NCI-H1436 (cell line): ENCODE data around the gene CCDC158.
"Not testable (repeated sequence)": the region's sequence is repeated elsewhere in the genome, so short reads cannot be mapped to it uniquely, and the experiment has no call there.

Source experiments
- DNase-seq: peaks from one replicate; lab custom pipeline; 2025; lab: John Stamatoyannopoulos, UW

The CCDC158 gene

DNA sequence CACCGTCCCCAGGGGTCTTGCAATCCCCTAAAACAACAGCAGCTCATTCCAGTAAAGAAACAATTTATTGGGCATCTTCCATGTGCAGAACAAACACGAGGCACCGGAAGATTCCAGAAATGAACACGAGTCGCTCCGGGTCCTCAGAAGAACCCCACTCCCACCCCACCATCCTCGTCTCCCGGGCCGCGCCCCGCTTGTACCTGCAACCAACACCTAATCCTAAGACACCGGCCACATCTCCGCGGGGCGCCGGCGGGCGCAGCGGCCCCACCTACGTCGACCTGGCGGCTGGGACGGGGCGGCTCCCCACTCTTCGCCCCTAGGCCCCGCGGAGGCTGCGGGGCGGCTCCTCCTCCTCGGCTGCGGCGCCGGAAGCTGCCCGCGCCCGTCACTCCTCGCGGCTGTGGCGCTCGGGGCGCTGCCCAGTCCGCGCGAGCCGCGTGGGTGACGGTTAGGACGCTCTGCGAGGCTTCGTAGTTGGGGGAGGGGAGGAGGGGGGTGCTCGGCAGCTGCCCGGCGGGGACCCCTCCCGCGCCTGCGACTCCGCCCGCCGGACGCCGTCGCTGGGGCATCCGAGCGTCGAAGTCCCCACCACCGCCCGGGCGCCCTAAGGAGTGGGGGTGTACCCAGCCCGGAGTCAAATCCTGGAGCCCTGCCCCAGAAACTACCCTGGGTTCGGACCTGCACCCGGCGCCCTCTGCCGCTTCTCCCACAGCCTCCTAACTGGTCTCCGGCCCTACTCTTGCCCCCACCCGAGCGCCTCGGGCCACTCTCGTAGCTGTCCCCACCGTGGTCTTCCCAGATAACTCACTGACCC, at the start of gene CCDC158:
Gene CCDC158 (minus strand): TSS at position 380 of the 820 bp plus-strand sequence. CDS start 17,934 bp downstream, outside the sequence.
- DNase-seq, result no peak

GRCh38 chr4:76470532-76470931, 49.6 kb upstream of the CCDC158 start:
- DNase-seq, result no peak

DNA sequence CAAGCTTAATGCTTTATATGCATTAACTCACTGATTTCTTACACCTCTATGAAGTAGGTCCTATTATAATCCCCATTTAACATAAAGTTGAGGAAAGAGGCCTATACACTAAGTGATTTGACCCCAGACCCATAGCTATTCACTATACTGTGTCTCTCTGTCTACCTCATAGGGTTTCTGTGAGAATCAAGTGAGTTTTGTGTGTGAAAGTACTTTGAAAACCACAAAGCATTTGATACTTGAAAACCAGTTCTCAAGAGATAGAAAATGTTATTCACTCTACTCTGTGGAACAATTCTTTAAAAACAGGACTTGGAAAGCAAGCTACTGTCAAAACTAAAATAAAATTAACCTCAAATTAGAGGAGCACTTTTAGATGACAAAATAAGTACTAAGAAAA, 49.1 kb upstream of the CCDC158 start:
- DNase-seq, result no peak

- no peak for DNase-seq
These were observed 42.6 kb upstream of the CCDC158 start for GRCh38 chr4:76463568-76463967.

- DNase-seq, result no peak
These were observed 38.4 kb upstream of the CCDC158 start for GRCh38 chr4:76459291-76459723.

DNA sequence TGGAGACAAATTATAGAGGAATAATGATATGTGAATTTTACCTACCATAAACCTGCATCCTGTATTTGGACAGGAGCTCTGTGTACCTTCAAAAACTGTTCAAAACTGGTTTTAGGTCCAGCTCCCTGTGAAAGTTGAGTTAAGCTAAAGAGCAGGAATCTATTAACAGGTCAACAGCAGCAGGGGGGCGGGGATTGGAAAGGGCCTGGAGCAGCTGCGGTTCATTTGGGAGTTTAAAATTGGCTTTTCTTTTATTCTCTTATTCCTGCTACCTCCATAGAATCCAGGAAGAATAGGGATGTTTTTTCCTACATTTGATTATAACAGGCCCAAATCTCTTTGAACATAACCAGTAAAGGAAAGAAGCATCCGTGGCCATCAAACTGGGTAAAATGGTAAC, 37.9 kb upstream of the CCDC158 start:
- DNase-seq, result no peak

- no peak for DNase-seq
These were observed 37.4 kb upstream of the CCDC158 start for GRCh38 chr4:76458297-76458696.

GRCh38 chr4:76457885-76458284, 36.9 kb upstream of the CCDC158 start:
- DNase-seq, result no peak

DNA sequence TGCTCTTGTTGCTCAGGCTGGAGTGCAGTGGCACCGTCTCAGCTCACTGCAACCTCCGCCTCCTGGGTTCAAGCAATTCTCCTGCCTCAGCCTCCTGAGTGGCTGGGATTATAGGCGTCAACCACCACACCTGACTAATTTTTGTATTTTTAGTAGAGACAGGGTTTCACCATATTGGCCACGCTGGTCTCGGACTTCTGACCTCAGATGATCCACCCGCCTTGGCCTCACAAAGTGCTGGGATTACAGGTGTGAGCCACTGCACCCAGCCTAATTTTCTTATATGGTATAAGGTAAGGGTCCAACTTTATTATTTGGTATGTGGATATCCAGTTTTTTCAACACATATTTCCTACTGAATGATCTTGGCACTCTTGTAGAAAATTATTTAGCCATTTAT, 33.1 kb upstream of the CCDC158 start:
- DNase-seq, result not testable (repeated sequence)

- DNase-seq, result no peak
These were observed 32.3 kb upstream of the CCDC158 start for GRCh38 chr4:76453232-76453631.

GRCh38 chr4:76449833-76450232, 28.9 kb upstream of the CCDC158 start:
- no peak for DNase-seq

DNA sequence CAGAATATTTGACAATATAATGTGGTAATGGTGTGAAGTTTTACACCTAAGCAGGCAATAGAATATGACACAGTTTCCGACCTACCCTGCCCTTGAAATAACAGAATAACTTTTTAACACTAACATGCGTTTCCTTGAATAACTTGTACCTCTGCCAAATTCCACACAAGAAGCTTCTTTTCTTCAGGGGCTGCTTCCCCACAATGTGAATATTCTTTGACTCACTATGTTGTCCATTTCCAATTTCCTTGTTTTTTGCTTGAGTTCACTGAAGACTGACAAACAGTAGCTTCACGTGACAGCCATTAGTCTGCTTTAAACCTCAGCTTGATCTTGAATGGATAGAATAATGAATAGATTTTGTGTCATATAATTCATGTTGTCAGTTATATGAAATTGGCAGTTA, 28.4 kb upstream of the CCDC158 start:
- DNase-seq, result no peak

- no peak for DNase-seq
These were observed 27.3 kb upstream of the CCDC158 start for GRCh38 chr4:76448211-76448610.

GRCh38 chr4:76447393-76447851, 26.5 kb upstream of the CCDC158 start:
- DNase-seq, result no peak

- no peak for DNase-seq
These were observed 25.0 kb upstream of the CCDC158 start for GRCh38 chr4:76445911-76446310.

DNA sequence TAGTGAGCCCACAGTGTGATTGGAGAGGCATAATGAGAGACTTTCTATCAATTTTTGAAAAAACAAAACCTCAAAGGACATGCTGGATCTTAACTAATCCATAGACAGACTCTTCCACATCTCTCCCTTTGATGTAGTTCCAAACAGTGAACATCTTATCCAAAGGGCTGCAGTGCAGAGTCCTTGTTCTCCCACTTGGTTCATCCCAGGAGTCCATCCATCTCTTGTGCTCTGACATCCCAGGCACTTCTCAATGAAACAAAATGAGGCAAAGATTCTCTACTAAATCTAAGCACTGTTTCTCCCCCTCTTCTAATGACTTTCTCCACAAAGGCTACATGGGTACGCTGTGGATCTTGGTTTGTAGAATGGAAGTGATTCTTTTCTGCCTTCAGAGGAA, 22.4 kb upstream of the CCDC158 start:
- DNase-seq, result no peak

DNA sequence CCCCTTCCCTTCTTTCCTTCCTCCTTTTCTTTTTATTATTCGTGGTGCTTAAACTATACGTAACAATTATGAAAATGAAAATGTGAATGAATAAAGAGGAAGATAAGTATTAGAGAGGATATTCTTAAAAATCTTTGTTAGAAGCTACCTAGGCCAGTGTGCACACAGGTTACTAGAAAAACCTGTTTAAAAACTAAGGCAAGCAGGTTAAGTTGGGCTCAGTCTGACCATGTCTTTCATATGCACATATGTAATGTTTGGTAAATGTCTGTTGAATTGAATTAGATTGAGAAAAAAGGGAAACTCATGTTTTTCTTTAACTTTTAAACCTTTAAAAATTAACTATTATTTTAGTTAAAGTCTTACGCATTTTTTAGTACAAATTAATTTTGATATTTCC, 21.9 kb upstream of the CCDC158 start:
- DNase-seq, result no peak

GRCh38 chr4:76441881-76442280, 20.9 kb upstream of the CCDC158 start:
- DNase-seq, result no peak

DNA sequence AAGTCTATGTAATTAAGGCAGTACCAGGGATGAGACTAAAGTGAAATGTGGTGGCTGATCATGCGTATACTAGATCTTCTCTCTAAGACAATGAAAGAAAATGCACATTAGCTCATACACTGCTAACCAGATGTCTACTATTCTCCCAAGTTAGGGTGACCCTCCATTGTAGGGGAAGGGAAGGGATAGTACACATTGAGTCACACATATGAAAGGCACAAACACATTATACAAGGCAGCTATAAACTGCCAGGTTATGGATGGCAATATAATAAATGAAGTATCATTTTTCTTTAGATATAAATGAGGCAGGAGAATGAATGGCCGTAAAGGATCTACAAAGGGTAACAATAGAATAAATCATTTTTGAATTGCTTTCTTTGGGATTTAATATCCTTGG, 18.6 kb upstream of the CCDC158 start:
- no peak for DNase-seq

DNA sequence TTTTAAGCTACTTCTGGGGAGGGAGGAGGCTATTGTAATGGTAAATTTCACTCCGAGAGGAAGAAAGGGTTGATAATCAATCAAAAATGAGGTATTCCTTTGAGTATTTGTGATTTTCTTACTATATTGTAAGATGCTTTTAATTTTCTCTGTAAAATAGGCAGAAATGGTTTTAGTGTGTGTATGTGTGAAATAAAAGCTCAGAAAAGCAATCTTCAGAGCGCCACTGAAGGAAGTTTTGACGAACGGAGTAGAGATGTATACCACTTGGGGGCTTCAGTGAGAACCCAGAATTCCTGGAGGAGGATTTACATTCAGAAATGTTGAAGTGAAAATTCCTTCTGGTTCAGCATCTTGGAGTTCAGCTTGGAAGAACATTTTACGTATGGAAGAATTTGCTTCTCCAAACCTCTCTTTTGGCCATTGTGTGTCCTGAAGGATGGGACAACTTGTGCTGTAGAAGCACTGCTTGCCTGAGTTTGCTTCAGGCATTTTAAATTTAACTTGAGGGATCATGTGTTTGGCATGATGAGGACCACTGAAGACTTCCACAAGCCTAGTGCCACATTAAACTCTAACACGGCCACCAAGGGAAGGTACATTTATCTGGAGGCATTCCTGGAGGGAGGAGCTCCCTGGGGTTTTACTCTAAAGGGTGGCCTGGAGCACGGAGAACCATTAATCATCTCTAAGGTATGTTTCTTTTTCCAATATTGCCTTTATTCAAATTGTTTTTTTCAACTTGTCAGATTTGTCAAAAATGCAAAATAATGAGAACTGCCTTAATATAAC, 14.8 kb upstream of the CCDC158 start:
- no peak for DNase-seq

DNA sequence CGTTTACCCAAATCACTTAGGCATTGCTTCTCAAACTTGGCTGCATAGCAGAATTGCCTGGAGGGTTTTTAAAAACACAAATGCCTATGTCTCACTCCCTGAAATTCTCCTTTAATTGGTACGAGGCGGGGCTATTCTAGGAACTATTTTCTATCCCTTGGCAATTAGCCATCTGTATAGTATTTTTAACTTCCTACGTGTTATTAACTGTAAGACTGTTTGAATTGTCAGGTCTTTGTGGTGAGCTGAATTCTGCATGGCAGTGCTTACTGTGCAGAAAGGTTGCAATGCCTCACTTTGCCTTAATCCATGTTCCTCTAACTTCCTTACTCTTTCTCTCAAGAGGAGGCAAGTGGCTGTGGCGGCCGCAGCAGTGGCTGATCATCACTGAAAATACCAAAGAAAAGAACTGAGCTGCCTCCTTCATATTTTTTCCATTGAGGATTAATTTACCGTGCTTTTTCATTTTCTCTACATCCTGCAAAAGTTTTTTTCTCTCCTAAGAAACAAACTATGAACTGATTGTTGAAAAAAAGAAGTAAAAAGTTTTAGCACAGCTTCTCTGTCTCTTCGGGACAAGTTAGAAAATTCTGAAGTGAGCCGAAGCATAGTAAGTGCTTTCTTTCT, 14.1 kb upstream of the CCDC158 start, which contains the start of gene SHROOM3:
Gene SHROOM3 (plus strand): TSS at position 329 of the 627 bp plus-strand sequence. CDS start 824 bp downstream, outside the sequence.
- no peak for DNase-seq
